Stomach smooth muscle (tissue), 2 donors: ENCODE measurements around the gene GTF2IRD2.
"Not testable (repeated sequence)": the region's sequence is repeated elsewhere in the genome, so short reads cannot be mapped to it uniquely, and the experiment has no call there.

Experiments
- H3K27ac ChIP-seq: one replicate; pipeline ENCODE4 v1.7.0; 2013; ENCODE audit warnings: mild to moderate bottlenecking, low read length, inconsistent platforms
- H3K27me3 ChIP-seq, 2 donors: one replicate each; pipeline ENCODE4 v1.7.0; 2013; ENCODE audit warnings: low read length in 2 of 2; ENCODE audit not compliant: insufficient read depth in 2 of 2, control insufficient read depth in 1 of 2
- H3K36me3 ChIP-seq, 2 donors: one replicate each; pipeline ENCODE4 v1.7.0; 2013; ENCODE audit warnings: low read length in 2 of 2; ENCODE audit not compliant: control insufficient read depth in 2 of 2, insufficient read depth in 2 of 2
- H3K4me1 ChIP-seq: one replicate; pipeline ENCODE4 v1.7.0; 2013; ENCODE audit warnings: low read length; ENCODE audit not compliant: control insufficient read depth, insufficient read depth
- H3K4me3 ChIP-seq, 2 donors: one replicate each; pipeline ENCODE4 v1.7.0; 2013; ENCODE audit warnings: low read length in 2 of 2
- H3K9ac ChIP-seq, 2 donors: one replicate each; pipeline ENCODE4 v1.7.0; 2013; ENCODE audit warnings: low read length in 2 of 2, mild to moderate bottlenecking in 1 of 2
- H3K9me3 ChIP-seq, 2 donors: one replicate each; pipeline ENCODE4 v1.7.0; 2013; ENCODE audit warnings: low read length in 2 of 2; ENCODE audit not compliant: control insufficient read depth in 2 of 2
- donor health status: healthy.
- donor health status: Pancreatic carcinoma.

Gene GTF2IRD2

DNA sequence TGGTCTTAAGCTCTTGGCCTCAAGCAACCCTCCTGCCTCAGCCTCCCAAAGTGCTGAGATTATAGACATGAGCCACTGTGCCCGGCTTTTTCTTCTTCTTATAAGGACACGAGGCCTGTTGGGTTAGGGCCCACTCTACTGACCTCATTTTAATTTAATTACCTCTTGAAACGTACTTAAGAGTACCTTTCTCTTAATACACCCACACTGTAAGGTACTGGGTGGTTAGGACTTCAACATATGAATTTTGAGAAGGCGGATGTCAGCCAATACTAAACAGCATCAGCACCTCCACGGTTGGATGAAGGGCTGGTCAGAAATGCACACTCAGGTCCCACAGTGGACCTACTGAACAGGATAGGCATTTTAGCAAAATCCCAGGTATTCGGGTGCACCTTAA is 69.7 kb downstream of the GTF2IRD2 start:
- H3K4me3 ChIP-seq, H3K27ac ChIP-seq, H3K27me3 ChIP-seq, H3K9me3 ChIP-seq, H3K9ac ChIP-seq, H3K36me3 ChIP-seq, H3K4me1 ChIP-seq: not testable (repeated sequence)

DNA sequence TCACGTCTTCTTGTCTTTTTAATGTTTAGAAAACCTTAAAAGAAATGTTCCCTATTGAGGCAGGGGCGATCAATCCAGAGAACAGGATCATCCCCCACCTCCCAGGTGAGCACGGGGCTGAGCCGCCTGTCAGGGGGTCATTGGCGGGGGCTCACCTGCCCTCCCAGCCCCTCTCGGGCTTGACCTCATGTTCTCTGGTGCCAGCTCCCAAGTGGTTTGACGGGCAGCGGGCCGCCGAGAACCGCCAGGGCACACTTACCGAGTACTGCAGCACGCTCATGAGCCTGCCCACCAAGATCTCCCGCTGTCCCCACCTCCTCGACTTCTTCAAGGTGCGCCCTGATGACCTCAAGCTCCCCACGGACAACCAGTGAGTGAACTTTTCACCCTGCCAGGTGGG is 72.4 kb downstream of the GTF2IRD2 start:
- not testable (repeated sequence) for H3K36me3 ChIP-seq, H3K4me1 ChIP-seq, H3K9me3 ChIP-seq, H3K9ac ChIP-seq, H3K27ac ChIP-seq, H3K27me3 ChIP-seq, H3K4me3 ChIP-seq

GRCh38 chr7:74775111-74775510 is 76.3 kb downstream of the GTF2IRD2 start:
- H3K27me3 ChIP-seq, H3K4me3 ChIP-seq, H3K36me3 ChIP-seq, H3K9ac ChIP-seq, H3K9me3 ChIP-seq, H3K27ac ChIP-seq, H3K4me1 ChIP-seq: not testable (repeated sequence)

- not testable (repeated sequence) for H3K9ac ChIP-seq, H3K4me1 ChIP-seq, H3K9me3 ChIP-seq, H3K27ac ChIP-seq, H3K4me3 ChIP-seq, H3K27me3 ChIP-seq, H3K36me3 ChIP-seq
Observed at GRCh38 chr7:74773760-74774750, 77.3 kb downstream of the GTF2IRD2 start, which contains the start of gene NCF1. TSS of gene NCF1 (plus strand) at chr7:74774011. CDS start at chr7:74774032, 21 bp downstream.

DNA sequence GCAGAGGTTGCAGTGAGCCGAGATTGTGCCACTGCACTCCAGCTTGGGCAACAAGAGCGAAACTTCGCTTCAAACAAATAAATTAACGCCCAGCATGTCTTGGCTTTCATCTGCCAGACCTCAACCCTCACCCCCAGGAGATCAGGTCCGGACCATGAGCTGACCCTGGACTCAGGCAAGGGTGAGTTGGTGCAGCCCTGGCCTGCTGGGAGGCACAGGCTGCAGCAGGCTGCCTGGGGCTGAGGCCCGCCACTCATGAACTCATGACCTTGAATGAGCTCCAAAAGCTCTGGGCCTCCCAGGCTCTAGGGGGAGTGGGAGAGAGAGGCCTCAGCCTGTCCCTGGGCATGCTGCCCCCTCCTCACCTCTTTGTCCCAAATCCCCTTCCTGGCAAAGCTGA is 79.3 kb downstream of the GTF2IRD2 start:
- not testable (repeated sequence) for H3K9me3 ChIP-seq, H3K27me3 ChIP-seq, H3K36me3 ChIP-seq, H3K4me3 ChIP-seq, H3K27ac ChIP-seq, H3K9ac ChIP-seq, H3K4me1 ChIP-seq

DNA sequence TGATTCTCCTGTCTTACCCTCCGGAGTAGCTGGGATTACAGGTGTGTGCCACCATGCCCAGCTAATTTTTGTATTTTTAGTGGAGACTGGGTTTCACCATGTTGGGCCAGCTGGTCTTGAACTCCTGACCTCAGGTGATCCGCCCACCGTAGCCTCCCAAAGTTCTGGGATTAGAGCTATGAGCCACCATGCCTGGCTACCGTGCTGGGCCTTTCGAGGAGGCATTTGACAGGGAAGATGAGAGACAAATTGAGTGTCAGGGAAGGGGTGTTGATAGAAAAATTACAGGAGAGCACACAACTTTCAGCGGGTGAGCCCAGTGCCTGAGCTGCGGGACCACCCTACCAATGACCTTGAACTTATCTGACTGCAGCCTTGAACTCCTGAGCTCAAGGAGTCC is 81.3 kb downstream of the GTF2IRD2 start:
- not testable (repeated sequence) for H3K36me3 ChIP-seq

DNA sequence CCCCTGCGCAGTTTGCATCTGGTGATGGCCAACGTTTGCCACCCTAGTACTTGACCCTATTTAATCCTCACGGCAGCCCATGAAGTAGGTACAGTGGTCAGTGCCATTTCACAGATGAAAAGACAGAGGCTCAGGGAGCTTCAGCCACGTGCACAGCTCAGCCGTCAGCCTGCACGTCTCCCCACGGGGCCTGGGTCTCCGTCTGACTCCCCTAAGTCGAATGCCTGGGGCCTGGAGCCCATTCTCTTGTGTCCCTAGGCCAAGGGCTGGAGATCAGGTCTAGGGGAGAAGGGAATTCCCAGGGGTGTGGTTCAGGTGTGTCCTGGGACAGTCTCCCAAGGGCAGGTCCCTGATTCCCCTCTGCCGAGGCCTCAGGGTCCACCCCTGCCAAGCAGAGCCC is 84.4 kb downstream of the GTF2IRD2 start:
- not testable (repeated sequence) for H3K9ac ChIP-seq, H3K36me3 ChIP-seq, H3K27ac ChIP-seq, H3K4me1 ChIP-seq, H3K9me3 ChIP-seq, H3K27me3 ChIP-seq, H3K4me3 ChIP-seq

More for the DNA sequence above, 81.3 kb downstream of the GTF2IRD2 start:
- H3K9ac ChIP-seq, H3K27me3 ChIP-seq, H3K27ac ChIP-seq, H3K4me3 ChIP-seq, H3K9me3 ChIP-seq, H3K4me1 ChIP-seq: not testable (repeated sequence)

DNA sequence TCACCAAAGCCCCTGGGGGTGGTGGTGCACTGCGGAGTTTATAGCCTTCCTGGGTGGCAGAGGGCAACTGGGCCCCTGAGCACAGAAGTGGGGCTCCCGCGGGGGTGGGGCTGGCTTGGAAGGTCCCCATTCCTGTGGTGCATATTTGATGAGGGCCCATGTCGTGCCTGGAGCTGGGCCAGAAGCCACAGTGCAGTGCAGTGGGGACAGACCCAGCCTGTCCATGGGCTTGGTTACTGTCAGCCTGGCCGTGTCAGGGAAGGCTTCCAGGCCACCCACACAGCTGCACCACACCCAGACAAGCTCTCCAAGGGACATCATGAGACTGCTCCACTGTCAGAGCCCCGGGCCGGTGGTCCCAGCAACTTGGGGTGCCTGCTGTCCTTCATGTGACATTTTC is 84.9 kb downstream of the GTF2IRD2 start:
- H3K9ac ChIP-seq, H3K4me1 ChIP-seq, H3K4me3 ChIP-seq, H3K27ac ChIP-seq, H3K27me3 ChIP-seq, H3K9me3 ChIP-seq, H3K36me3 ChIP-seq: not testable (repeated sequence)

GRCh38 chr7:74765205-74765918 is 86.0 kb downstream of the GTF2IRD2 start:
- not testable (repeated sequence) for H3K27me3 ChIP-seq, H3K27ac ChIP-seq, H3K9ac ChIP-seq, H3K9me3 ChIP-seq, H3K36me3 ChIP-seq, H3K4me3 ChIP-seq, H3K4me1 ChIP-seq

- not testable (repeated sequence) for H3K9ac ChIP-seq, H3K9me3 ChIP-seq, H3K36me3 ChIP-seq, H3K4me1 ChIP-seq, H3K27me3 ChIP-seq, H3K27ac ChIP-seq, H3K4me3 ChIP-seq
Observed at GRCh38 chr7:74758982-74759381, 92.4 kb downstream of the GTF2IRD2 start.

DNA sequence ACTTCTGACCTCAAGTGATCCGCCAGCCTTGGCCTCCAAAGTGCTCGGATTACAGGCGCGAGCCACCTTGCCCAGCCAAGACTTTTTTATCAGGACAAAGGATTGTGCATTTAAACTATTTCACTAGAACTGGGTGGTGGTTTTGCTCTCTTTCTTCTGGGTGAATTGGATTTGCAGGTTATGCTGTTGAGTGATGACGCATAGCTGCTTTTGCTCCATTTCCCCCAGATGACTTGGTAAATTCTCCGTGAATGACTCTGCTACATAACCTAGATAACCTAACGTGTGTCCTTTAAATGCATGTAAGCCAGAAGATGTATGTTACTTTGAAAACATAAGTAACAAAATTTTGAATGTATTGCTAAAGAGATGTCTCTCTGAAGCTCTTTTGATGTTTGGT is 93.1 kb downstream of the GTF2IRD2 start:
- not testable (repeated sequence) for H3K9me3 ChIP-seq, H3K9ac ChIP-seq, H3K4me3 ChIP-seq, H3K4me1 ChIP-seq, H3K27ac ChIP-seq, H3K36me3 ChIP-seq, H3K27me3 ChIP-seq
